ENCODE results near the gene SAPCD2. TPM values are rescaled to one million over a fixed set of nuclear protein-coding genes. Genes with fewer than 3 reads are reported as not detected.
"Not testable (repeated sequence)": the region's sequence is repeated elsewhere in the genome, so short reads cannot be mapped to it uniquely, and the experiment has no call there.

Gene SAPCD2, protein sequence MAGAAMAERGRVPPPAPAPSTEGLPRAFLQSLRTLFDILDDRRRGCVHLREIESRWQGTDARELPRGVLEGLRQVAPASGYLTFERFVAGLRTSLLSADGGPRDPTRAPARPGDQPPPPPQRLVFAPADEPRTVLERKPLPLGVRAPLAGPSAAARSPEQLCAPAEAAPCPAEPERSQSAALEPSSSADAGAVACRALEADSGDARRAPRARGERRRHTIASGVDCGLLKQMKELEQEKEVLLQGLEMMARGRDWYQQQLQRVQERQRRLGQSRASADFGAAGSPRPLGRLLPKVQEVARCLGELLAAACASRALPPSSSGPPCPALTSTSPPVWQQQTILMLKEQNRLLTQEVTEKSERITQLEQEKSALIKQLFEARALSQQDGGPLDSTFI
- 5.8 TPM for total RNA-seq

DNA sequence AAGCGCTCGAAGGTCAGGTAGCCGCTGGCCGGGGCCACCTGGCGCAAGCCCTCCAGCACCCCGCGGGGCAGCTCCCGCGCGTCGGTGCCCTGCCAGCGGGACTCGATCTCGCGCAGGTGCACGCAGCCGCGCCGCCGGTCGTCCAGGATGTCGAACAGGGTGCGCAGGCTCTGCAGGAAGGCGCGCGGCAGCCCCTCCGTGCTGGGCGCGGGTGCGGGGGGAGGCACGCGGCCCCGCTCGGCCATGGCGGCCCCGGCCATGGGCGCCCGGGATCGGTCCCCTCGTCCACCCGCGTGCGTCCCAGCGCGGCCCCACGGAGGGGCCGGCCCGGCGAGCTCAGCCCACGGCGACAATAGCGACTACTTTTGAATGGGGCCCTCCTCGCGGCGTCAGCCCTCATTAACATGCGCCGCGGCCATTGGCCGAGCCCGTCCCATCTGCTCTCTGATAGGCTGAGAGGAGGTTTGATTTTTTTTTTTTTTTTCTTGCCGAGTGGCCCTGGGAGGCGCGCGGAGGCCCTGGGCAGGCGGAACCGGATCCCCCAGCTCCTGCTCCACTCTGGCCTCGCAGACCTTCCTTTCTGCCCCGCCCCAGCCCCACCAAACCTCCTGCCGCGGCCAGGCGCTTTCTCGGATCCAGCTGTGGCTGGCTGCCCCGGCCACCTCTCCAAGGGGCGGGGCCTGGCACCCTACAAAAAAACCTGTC is at the start of gene SAPCD2:
Gene SAPCD2, minus strand, starts transcription at position 357 of the 705 bp plus-strand sequence. Its CDS starts 97 bp downstream, at position 260.
- peak; percentile 43 for DNase-seq

- DNase-seq: not testable (repeated sequence)
Measured at GRCh38 chr9:137118092-137118603, 47.8 kb upstream of the SAPCD2 start.

GRCh38 chr9:137117269-137117731 is 46.9 kb upstream of the SAPCD2 start:
- no peak for DNase-seq

DNA sequence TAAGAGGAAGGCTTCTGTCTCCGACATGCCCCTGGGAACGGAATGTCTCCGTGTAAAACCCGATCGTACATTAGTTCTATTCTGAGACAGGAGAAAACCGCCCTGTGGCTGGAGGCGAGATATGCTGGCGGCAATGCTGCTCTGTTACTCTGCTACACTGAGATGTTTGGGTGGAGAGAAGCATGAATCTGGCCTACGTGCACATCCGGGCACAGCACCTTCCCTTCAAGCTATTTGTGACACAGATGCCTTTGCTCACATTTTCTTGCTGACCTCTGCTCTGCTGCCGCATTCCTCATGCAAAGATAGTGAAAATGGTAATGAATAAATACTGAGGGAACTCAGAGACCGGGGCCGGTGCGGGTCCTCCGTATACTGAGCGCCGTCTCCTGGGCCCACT is 46.4 kb upstream of the SAPCD2 start:
- DNase-seq: no peak

DNA sequence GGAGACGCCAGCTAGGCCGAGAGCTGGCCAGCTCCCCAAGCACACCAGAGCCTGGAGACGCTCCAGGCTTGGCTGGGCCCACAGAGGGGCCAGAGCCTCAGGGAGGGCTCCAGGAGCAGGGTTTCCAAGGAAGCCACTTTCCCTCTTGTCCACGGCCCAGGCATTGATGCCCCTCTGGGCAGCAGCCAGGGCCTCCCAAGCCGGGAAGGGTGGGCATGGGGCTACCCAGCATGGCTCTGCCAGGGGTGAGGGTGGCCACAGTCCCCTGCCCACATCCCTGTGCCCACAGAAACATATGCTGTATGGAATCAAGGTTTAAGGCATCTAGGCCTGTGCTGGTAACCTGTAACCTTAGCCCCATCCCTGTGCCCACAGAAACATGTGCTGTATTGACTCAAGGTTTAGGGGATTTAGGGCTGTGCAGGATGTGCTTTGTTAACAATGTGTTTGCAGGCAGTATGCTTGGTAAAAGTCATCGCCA is 45.7 kb upstream of the SAPCD2 start:
- no peak for DNase-seq

- DNase-seq: no peak
Measured at GRCh38 chr9:137115394-137116026, 45.2 kb upstream of the SAPCD2 start.

DNA sequence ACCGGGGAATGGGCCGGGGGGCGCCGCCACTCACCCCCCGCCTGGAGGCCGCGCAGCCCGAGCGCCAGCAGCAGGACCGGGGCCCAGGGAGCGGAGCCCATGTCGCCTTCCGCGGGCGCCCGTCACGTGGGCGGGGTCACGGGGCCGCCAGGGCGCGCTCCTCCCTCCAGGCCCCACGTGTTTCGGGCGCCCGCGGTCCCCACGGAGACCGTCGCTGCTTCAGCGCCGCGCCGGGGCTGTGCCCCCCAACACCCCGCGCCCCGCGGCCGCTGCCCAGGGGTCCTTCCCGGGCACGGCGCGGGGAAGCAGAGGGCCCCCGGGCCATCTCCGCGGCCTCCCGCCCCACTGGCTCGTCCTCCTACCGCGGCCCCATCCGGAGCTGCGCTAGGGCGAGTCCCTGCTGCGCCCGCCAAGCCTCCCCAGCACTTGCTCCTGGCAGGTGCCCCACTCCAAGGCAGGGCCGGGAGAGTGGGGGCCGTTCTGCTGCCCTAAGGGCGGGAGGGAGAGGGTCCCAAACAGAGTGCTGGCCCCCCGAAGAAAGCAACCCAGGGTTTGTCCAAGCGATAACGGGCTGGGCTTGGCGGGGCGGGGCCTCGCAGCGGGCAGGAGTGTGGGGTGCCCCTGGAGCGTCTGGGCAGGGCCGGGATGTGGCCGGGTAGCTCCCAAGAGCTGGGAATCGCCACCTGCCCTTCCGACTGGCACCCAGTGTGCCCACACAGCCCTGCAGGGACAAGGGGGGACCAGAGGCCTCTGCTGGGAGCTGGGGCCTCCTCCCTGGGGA is 44.4 kb upstream of the SAPCD2 start, which contains the start of gene DPP7:
Gene DPP7, minus strand, starts transcription at position 121 of the 781 bp plus-strand sequence. Its CDS starts 20 bp downstream, at position 101.
- DNase-seq: no peak

- DNase-seq: no peak
Measured at GRCh38 chr9:137114220-137114612, 43.9 kb upstream of the SAPCD2 start.

DNA sequence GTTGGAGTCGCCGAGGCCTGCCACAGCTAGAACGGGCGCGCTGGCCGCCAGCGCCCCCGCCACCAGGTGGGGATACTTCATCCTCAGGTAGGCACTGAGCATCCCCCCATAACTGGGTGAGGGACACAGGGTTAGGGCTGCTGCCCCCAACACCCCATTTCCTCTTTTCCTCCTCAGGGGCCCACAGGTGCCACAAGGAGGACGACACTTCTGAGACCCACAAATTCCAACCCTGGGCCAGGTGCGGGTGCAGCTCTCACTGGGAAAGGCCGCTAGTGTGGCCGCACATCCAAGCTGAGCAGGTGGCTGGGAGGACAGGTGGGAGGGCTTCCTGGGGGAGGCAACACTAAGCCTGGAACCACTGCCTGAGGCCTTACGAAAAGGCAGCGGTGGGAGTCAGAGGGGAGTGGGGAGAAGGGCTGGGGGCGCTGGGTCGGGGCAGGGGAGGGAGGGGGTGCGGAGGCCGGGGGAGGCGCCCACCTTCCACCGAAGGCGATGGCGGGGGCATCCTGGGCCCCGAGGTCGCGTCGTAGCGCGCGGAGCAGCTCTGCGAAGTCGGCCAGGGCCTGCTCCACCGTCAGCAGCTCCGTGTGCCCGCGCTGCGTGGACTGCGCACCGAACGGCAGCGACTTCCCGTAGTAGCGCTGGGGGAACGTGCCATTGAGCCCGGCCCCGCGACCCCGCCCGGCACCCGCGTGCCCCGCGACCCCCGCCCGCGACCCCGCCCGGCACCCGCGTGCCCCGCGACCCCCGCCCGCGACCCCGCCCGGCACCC is 43.2 kb upstream of the SAPCD2 start:
- no peak for DNase-seq

GRCh38 chr9:137112564-137113384 is 42.4 kb upstream of the SAPCD2 start:
- no peak for DNase-seq

DNA sequence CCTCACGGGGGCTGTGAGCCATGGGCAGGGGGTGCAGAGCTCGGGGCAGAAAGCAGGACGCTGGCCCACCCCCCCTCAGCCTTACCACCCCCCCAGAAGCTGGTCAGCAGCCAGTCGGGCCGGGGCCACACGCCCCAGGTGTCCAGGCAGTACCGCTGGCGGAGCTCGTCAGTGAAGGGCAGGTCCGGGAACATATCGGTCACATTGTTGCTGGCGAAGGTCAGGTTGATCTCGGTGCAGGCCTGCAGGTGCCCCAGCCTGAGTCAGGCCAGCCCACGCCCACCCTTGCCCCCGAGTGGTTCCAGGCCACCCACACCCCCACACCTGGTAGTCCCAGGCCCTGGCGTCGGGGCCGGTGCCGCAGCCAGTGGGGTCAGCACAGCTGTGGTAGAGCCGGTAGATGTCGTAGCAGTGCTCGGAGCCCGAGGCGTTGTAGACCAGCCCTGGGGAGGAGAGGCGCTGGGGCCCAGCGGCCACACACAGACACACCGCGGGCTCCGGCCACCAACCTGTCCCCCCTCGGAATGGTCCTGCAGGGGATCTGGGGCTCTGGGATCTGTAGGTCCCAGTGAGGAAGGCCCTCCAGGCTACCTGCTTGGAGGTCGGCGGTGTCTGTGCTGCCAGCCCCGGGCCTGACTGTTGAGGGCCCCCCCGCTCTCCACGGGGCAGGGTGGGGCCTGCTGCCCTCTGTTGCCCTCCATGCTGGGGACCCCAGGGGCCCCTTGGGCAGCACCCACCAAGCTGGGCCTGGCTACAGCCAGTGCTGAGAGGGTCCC is 41.6 kb upstream of the SAPCD2 start:
- no peak for DNase-seq

- no peak for DNase-seq
Measured at GRCh38 chr9:137110911-137111787, 40.8 kb upstream of the SAPCD2 start.

DNA sequence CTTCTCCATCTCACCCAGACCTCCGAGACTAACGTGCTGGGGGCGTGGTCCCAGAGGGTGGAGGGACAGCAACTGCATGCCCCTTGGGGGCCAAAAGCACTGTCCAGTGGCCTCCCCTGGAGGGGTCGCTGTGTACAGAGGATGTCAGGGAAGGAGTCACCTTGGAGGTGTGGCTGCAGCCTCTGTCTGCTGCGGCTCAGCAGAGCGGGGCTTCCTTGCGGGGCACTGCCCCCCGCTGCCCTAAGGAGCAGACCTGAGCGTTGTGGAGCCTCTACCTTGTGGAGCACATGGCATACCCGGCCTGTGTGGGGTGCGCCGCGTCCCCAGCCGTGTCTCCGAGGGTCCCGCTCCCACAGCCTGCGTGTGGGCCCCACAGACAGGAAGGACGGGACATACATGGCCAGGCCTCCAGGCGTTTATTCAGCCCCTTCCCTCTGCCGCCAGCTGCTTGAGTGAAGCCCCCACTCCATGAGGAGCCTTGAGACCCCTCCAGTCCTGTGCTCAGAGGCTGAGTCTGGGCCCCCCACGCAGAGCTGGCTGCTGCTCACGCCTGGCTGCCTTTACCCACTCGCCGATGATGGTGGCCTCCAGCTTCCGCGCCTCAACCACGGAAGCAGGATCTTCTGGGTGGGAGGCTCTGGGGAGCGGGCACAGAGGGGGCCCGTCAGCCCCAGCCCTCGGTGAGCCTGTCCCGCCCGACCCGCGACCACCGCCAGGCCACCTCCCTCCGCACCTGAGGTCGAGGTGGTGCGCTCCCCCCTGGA is 40.0 kb upstream of the SAPCD2 start:
- no peak for DNase-seq

GRCh38 chr9:137109250-137110146 is 39.1 kb upstream of the SAPCD2 start:
- no peak for DNase-seq

GRCh38 chr9:137108608-137109249 is 38.4 kb upstream of the SAPCD2 start:
- no peak for DNase-seq

- no peak for DNase-seq
Measured at GRCh38 chr9:137107982-137108381, 37.6 kb upstream of the SAPCD2 start.

Measured in skin of body (tissue), 2 donors.